Peyer's patch (tissue), 4 donors: ENCODE results near the gene EIF4G1.

Experiments used
- POLR2A ChIP-seq, 2 donors: fragments of 450-650 bp; IDR thresholded peaks; one replicate each; pipeline ENCODE4 v1.5.1; 2017; ENCODE audit warnings: antibody characterized with exemption in 2 of 2, mild to moderate bottlenecking in 2 of 2, moderate library complexity in 2 of 2
- TF ChIP-seq, protein P1 (sequence below), 6 experiments: fragments of 450-650 bp in 4 of 6; fragments of 200-600 bp in 2 of 6; sonication (generic) in 1 of 6; IDR thresholded peaks; one replicate each; pipeline ENCODE4 v1.5.1; 2017 to 2019; ENCODE audit warnings: antibody characterized with exemption in 6 of 6, mild to moderate bottlenecking in 3 of 6, moderate library complexity in 1 of 6

- no peak for TF ChIP-seq POLR2A (IDR thresholded peaks at IDR 0.05)
- TF ChIP-seq, protein P1, sequence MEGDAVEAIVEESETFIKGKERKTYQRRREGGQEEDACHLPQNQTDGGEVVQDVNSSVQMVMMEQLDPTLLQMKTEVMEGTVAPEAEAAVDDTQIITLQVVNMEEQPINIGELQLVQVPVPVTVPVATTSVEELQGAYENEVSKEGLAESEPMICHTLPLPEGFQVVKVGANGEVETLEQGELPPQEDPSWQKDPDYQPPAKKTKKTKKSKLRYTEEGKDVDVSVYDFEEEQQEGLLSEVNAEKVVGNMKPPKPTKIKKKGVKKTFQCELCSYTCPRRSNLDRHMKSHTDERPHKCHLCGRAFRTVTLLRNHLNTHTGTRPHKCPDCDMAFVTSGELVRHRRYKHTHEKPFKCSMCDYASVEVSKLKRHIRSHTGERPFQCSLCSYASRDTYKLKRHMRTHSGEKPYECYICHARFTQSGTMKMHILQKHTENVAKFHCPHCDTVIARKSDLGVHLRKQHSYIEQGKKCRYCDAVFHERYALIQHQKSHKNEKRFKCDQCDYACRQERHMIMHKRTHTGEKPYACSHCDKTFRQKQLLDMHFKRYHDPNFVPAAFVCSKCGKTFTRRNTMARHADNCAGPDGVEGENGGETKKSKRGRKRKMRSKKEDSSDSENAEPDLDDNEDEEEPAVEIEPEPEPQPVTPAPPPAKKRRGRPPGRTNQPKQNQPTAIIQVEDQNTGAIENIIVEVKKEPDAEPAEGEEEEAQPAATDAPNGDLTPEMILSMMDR (IDR thresholded peaks at IDR 0.05) = no peak
Measured at GRCh38 chr3:184337981-184338380, 23.6 kb downstream of the EIF4G1 start.
